HUDEP-2 (cell line): ENCODE data around the gene C2.

Experiments used
- DNase-seq, 76 experiments: peaks; one replicate each; lab custom pipeline; 2025; ENCODE audit not compliant: unreplicated experiment in 76 of 76; lab: John Stamatoyannopoulos, UW

C2 gene

DNA sequence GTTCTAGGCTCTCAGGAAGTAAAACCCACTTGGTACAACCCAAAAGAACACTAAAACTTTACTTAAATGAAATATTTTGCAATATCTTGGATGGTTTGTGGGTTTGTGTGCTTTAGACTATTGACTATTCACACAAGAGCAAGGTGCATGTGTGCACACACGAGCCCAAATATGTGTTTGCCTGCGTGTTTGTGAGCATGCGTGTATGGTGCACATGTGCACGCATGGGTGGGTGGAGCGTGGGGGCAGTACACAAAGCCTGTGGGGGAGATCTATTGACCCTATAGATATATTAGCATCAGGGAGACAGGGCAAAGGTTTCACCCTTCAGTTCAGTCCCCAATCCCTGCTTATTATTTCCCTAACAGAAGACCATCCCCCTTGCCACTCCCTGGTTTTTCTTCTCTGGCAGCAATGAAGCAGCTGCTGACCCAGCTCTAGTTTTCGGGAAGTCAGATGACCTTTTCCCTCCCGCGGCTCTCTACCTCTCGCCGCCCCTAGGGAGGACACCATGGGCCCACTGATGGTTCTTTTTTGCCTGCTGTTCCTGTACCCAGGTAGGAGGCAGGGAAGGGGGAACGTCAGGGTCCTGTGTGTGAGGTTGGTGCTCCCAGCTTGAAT is at the start of gene C2:
C2 (plus strand) TSS at position 476 of the 621 bp plus-strand sequence; CDS start at position 512, 36 bp downstream.
- DNase-seq: no peak

DNA sequence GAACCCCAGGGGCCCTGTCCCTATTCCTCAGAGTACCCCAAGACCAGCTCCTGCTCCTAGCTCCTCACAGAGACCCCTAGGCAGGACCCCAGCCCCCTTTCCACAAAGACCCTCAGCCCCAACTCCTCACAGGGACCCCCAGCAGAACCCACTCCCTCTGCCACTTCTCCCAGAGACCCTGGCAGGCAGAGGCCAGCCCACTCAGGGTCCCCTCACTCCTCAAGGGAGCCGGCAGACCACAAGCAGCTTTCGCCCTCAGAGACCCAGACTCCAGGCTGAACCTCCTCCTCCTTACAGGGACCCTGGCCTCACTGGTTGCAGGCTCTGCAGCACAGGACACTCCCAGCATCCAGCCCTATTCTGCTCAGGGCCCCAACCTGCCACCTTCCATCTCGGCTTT is 49.3 kb upstream of the C2 start:
- no peak for DNase-seq

DNA sequence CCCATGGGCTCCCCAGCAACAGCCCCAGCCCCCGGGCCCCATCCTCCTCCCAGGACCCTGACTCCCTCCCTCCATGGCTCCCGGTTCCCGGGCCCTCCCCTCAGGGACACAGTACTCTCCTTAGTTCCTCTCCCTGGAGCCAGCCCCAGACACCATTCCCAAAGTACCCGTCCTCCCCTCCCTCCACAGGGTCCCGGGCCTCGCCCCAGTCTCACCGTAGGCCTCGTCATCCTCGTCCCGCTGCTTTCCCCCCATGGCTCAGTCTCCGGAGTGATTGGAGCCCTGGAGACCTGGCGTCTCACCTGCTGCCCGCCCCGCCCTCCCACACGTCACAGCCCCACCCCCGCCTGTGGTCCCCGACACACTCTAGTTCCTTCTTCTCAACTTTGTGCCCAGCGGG is 48.8 kb upstream of the C2 start, which contains the start of gene SLC44A4:
SLC44A4 (minus strand) TSS at position 272 of the 400 bp plus-strand sequence; CDS start at position 255, 17 bp downstream.
- no peak for DNase-seq

DNA sequence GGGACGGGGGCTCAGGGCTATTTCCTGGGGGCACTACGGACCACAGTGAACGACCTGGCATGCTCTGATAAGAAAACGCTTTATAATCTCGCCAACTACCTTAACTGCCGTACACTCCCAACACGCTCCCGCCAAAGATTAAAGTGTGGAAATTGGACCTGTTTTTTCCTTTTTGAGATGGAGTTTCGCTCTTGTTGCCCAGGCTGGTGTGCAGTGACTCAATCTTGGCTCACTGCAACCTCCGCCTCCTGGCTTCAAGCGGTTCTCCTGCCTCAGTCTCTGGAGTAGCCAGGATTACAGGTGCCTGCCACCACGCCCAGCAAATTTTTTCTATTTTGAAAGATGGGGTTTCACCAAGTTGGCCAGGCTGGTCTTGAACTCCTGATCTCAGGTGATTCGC is 48.4 kb upstream of the C2 start:
- DNase-seq: no peak

DNA sequence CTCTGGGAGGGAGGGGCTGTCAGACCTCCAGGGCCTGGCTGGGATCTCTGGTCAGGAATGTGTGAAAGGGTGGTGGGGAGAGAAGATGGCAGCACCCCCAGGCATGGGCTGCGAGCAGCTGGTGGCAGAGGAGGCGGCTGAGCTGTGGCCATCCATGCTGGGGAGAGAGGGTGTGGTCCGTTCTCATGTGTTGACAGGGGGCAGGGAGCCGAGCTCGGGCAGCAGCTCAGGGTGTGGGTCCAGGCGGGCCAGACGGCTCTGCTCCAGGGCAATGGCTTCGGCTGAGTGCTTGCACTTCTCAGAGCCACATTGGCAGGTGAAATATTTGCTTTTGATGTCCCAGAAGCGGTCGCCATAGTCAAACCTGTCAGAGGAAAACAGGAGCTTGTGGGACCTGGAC is 47.6 kb upstream of the C2 start:
- no peak for DNase-seq

DNA sequence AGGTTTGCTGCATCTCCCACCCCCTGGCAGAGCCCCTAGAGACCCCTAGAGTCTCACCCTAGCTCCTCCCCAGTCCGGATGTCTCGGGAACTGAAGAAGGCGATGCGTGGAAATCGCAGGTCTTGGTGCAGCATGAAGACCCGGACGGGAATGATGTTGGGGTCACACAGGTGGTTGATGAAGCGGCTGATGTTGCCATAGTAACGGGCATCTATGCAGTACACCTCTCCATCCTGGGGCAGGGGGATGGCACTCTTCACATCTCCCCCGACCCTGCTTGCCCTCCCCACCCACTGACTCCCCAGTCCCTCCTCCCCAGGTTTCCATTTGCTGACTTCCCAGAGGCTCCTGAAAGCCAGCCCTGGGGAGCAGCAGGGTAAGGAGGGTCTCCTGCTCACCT is 46.9 kb upstream of the C2 start:
- no peak for DNase-seq

DNA sequence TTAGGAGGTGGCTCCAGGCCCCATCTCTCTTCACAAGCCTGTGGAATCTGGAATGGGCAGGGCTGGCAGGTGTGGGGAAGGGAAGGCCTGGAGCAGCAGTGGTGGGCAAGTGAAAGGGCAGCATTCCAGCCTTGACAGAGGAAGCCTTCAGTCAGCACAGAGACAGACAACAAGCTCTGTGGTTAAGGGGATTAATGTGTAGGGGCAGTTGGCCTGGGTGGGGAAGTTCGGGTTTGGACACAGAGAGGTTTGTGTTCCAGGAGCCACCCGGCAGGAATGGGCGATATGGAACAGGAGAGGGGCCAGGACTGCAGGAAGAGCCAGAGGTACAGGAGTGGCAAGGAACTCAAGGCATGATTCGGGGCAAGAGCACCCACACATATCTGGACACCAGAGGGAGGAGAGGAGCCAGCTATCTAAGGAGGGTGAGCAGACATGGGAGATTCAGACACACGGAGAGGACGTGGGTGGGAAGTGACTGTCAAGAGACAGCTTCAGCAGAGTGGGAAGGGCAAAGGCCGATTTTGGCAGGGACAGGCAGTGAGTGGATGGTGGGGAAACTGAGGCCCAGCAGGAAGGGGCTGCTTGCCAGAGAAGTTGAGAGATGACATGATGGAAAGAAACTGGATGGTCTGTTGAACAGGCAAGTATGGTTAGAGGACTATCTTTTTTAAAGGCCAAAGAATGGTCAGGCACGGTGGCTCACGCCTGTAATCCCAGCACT is 46.2 kb upstream of the C2 start:
- no peak for DNase-seq

DNA sequence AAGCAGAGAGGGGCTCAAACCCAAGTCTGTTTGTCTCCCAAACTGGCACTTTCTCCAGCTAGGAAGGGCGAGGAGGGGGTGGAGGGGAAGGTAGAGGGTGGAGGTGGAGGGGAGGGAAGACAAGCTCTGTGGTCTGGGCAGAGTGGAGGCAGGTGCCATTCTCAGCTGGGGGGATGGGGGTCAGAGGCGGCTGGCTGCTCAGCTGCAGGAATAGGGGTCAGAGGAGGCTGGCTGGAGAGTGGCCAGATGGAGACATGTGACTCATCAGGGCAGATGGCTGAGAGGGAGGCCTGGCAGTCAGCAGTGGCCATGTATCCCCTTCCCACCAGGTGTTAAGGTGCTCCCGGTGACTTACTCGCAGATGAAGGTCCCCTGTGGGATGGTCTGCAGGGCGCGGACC is 45.2 kb upstream of the C2 start:
- peak in 1 of 76 experiments; percentile 21 for DNase-seq

DNA sequence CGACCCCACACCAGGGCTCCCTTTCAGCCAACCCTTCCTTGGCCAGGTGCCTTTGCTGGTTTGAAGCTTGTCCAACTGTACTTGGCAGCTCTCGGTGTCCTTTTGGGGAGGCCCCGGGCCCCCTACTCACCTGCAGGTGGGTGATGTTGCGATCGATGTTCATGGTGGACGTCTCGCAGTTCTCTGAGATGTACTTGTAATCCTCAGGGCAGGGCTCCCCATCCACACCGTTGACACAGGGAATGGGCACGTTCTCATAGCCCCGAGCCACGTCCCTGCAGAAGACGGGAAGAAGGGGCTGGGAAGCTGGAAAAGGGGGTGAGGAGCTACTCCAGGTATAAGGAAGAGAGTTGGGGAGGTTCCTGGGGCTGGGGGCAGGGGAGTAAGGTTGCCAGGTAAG is 43.8 kb upstream of the C2 start:
- DNase-seq: no peak

DNA sequence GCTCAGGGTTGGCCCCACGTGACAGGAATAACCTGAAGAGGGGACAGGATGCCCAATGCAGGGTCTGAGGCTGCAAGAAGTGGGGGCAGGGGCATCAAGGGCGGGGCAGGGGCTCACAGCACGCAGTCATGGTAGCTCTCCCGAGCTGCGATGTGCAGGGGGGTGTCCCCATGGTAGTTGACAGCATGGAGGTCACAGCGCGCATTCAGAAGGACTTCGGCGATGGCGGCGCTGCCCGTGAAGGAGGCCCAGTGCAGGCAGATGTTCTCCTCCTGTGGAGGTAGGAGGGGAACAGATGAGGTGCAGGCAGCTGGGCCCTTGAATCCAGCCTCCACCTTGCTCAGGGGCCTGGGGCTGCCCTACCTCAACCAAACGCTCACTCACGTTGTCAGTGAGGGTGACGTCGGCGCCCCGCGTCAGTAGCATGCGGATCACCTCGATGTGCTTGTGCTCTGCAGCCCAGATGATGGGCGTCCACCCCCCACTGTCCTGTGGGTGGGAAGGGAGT is 42.9 kb upstream of the C2 start:
- DNase-seq: no peak

DNA sequence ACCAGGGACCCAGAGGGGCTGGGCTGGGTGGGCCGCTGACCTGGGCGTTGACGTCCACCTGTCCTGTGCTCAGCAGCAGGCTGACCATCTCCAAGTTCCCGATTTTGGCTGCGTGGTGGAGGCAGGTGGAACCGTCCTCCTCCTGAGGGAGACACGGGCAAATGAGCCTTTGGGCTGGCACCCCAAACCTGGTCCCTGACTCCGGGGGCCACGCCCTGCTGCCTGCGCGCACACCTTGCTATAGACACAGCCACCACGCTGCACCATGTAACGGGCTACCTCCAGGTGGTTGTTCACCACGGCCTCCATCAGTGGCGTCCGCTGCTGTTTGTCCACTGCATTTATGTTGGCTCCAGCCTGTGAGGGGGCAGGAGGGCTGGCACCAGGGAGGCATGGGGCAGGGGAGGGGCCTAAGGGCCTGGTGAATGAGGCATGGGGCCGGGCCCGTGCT is 41.0 kb upstream of the C2 start:
- no peak for DNase-seq

DNA sequence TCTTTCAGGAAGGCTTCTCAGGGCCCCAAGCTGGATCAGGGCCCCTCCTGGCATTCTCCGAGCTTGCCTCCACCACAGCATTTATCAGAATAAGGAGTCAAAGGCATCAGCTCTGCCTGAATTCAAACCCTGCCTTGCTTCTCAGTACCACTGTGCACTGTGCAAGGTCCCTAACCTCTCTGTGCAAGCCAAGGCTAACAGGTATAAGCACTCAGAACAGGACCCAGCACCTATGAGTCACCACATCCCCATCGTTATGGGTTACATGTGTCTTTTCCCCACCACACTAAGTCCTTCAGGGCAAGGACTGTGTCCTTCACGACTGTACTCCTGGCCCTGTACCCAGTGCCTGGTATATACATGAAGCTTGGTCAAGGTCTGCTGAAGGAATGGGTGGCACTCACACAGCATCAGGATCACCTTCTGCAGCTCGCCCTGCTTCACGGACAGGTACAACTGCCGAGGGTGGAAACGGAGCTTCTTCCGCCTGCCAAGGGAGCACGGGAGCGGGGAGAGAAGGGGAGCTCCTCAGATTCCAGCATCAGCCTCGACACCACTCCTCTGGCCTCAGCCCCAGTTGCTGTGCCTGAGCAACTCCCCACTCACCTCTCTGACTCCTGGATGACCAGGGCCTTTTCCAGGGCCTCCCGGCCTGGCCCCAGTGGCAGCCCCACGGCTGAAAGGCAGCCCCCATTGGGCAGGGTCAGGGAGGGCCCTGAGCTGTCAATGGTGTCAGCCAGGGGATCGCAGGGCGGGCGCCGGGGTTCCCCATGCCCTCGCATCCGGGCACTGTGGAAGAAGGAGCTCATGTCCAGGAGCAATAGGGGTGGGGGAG is 40.1 kb upstream of the C2 start:
- no peak for DNase-seq

DNA sequence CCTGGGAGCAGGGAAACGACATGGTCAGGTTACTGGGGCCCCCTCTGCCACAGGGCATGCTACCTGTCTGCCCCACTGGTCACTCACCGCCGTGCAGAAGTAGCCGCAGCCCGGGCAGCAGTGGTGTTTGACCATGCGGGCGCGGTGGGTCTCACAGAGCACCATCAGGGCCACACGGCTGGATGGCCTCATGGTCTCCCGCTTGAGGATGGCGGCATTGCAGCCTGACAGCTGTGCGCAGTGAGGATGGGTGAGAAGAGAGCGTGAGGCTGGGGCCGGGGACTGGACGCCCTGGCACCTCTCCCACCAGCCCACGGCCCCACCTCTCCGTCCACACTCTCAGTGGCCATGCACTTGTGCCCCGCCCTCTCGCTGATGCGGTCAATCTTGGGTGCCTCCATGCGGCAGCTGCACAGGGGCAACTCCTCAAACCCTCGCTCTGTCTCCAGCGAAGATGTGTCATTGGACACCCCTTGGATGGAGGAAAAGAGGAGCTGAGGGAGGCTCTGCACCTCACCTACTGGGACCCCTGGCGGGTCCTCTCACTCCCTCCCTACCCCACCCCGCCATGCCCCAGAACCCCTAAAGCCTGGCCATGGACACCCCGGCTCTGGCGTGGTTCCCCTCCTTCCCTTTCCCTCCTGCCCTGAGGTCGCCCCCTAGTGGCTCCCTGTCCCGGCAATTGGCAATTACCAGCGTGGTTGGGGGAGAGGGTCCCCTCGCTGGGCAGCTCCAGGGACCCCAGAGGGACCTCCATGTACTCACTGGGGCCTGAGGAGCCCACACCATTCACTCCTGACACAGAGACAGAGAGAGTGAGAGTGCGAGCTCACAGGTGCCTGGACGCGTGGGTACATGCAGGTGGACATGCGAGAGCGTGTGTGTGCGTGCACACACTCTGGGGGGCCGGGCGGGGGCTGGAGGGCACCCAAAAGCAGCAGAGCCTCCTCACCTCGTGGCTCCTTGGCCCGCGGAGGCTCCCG is 39.0 kb upstream of the C2 start:
- peak in 29 of 76 experiments; percentile 5 to 57 (median 28) for DNase-seq

DNA sequence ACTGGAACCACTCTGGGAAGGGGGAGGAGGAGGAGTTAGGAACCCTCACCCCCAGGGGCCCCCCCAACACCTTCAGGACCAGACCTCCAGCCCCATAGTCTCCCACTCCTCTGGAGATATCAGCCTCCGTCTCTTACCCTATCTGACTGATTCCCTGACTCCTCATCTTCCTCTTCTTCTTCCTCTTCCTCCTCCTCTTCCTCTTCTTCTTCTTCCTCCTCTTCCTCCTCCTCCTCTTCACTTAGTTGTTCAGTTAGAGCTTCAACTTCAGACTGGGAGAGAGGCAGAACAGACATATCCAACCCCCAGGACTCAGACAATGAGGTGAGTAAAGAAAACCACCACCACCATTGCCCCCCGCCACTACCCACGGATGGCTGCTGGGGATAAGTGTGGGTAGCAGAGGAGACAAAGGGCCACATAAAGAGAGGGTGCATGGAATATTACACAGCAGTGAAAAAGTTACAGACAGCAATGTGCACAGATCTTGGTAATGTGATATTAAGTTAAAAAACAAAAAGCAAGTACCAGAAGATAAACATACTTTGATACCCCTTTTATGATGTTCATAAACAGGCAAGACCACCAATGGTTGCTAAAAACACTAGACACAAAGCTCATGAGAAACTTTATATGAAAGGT is 38.1 kb upstream of the C2 start:
- DNase-seq: no peak

DNA sequence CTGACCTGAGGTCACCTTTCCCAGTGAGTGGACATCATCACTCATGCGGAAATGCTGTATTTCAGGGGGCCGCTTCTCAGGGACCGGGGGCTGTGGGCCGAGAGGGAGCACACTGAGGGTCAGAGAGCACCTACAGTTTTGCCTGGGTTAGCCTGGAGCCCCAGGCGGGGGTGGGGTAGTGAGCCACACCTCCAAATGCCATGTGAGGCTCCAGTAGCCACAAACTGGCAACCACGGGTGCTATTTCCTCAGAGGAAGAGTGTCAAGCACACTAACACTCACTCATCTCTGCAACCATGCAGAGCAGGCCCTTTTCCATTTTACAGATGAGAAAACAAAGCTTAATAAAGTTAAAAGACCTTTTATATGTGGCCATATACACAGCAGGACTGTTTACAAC is 34.7 kb upstream of the C2 start:
- DNase-seq: no peak

DNA sequence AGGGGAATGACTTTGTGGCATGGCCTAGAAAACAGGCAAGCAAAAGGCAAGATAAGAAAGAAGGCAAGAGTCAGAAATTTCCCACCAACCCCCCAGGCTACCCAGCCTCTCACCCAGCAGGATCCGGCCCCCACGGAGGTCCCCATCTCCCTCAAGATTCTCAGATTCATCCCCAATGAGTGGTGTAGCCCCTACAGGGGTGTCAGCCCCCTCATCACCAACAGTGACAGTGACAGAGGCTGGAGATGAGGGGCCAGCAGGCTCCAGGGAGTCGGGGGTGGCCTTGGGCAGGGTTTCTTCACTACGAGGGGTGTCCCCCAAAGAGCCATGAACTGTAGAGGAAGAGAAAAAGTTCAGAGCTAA is 31.0 kb upstream of the C2 start:
- DNase-seq: no peak

DNA sequence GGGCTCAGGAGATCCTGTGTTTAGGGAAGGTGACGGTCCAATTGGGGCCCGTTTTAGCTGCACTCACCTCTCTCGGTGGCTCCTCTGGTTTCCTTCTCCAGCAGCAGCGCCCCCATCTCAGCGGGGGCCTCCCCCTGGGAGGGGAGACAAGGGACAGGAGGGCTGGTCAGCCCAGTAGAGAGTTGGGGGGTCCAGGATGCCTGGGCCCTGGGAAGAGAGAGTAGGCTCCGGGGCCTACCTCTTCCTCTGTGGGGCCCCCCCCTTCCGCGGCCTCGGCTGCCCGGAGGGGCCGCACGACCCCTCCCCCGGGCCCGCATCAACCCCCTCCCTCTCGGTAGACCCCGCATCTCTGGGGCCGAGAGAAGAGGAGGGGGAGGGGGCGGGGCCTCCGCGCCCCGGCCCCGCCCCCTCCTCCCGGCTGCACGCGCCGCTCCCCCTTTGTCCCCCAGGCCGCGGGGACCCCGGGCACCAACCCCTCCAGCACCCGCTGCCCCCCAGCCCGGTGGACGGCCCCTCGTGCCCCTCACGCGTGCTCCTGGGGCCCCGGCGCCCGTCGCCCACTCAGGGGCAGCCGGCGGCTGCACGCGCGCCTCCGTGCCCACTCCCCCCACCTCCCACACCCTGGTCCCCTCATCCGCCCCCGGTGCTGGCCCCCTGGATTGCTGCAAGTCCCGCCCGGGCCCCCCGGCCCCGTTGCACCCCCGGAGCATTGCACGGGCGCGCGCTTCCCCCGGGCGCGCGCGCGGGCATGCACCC is 30.5 kb upstream of the C2 start:
- no peak for DNase-seq

DNA sequence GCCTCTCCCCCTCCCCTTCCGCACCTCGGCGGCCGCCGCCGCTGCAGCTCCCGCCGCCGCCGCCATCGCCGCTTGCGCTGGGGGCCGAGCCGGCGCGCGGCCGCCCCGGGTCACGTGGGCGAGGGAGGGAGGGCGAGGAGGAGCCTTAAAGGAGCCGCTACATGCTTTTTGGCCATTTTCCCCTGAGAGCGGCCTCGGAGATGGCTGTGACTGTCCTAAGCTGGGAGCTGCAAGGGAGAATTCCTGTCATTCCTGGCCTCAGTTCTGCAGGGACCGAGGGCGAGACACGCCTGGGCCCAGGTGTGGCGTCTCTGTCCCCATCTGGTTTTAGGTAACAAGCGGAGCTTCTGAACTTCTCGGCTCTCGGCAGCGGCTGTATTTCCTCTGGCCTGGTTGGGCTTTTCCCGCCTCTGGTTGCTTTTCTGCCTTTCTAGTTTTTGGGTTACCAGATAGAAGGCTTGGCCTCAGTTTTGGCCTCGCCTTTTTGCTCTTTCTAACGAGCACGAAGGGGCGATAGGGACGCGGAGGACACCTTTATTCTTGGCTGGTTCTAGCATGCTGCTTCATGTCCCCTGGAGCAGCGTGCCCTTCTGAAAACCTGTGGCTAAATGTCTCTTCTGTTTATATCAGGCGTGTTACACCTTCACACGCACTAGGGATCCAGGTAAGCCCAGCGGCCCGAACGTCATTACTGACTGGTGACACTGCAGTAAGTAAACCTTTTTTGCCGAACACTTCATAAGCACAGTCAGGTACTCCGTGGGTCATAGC is 29.7 kb upstream of the C2 start, which contains the start of gene EHMT2:
EHMT2 (minus strand) TSS at position 87 of the 771 bp plus-strand sequence; CDS start at position 66, 21 bp downstream.
- DNase-seq: peak in 73 of 76 experiments; percentile 22 to 92 (median 78)
